Measurements from ENCODE around the gene SWAP70. TPM values are rescaled to one million over a fixed set of nuclear protein-coding genes. Genes with fewer than 3 reads are reported as not detected.

Gene SWAP70
- total RNA-seq, 1 experiment from 2014 or later: 21.1 TPM

DNA sequence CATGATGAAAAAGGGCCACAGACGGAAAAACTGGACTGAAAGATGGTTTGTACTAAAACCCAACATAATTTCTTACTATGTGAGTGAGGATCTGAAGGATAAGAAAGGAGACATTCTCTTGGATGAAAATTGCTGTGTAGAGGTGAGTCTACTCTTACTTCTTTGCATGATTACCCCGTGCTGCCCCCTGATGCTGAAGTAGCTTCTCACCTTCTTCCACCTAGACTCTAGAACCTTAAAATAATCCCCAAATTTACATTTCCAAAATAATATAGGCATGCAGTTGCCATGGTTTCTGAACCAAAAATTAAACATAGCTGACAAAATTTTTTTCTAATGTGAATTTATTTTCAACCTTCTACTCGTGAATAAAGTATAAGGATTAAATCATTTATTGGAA, 64.2 kb downstream of the SWAP70 start:
- CTCF ChIA-PET: no interaction called here
- Histone ChIP-seq H3K4me1 (ENCODE audit: insufficient read depth, low read length, poor library complexity, severe bottlenecking) (peaks cover 11% of the 10 kb centered on the region), H3K27me3 (replicated peaks; ENCODE audit: insufficient read depth, low read depth, low read length, poor library complexity) (no peaks in the 10 kb centered on the region), H3K36me3 (ENCODE audit: insufficient read depth, low read length, poor library complexity, severe bottlenecking) (peaks cover 3% of the 10 kb centered on the region), H3K4me3 (ENCODE audit: low read depth, low read length, poor library complexity, severe bottlenecking) (no peak overlapping the region), H3K9me3 (ENCODE audit: low read depth, low read length, poor library complexity, severe bottlenecking) (no peaks in the 10 kb centered on the region), H3K27ac (ENCODE audit: low read depth, low read length, poor library complexity, severe bottlenecking) (no peak overlapping the region)
- BruUV-seq (replicated peaks): no TSS peak
- intact Hi-C loops (cut with micrococcal nuclease; ENCODE audit: unreplicated experiment): no loop called here
- TF ChIP-seq EZH2 (IDR thresholded peaks at IDR 0.05; ENCODE audit: borderline replicate concordance, low read depth, low read length, poor library complexity, severe bottlenecking): no peak
- TF ChIP-seq, protein P1, sequence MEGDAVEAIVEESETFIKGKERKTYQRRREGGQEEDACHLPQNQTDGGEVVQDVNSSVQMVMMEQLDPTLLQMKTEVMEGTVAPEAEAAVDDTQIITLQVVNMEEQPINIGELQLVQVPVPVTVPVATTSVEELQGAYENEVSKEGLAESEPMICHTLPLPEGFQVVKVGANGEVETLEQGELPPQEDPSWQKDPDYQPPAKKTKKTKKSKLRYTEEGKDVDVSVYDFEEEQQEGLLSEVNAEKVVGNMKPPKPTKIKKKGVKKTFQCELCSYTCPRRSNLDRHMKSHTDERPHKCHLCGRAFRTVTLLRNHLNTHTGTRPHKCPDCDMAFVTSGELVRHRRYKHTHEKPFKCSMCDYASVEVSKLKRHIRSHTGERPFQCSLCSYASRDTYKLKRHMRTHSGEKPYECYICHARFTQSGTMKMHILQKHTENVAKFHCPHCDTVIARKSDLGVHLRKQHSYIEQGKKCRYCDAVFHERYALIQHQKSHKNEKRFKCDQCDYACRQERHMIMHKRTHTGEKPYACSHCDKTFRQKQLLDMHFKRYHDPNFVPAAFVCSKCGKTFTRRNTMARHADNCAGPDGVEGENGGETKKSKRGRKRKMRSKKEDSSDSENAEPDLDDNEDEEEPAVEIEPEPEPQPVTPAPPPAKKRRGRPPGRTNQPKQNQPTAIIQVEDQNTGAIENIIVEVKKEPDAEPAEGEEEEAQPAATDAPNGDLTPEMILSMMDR (conservative IDR thresholded peaks at IDR 0.05; ENCODE audit: low read depth, low read length): no peak
- DNase-seq (ENCODE audit: low spot score): no peak
- POLR2A ChIA-PET (ENCODE audit: low non-redundant PET): no interaction called here

DNA sequence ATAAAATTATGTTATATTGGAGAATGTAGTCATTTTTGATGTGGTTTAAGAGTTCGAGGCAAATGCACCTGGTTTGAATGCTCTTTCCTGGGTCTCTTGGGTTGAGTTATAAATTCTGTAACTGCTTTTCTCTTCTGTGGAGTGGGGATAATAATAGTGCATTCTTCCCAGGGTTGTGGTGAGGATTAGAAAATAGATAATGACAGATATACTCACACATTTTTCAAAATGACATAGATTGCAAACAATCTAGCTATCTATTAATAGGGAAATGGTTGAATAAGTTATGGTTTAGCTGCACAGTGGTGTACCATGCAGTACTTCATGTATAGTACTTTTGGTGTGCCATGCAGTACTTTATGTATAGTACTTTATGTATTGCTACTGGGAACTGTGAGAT, 67.4 kb downstream of the SWAP70 start:
- CTCF ChIA-PET: no interaction called here
- H3K36me3 ChIP-seq (ENCODE audit: insufficient read depth, low read length, poor library complexity, severe bottlenecking): peaks cover 11% of the 10 kb centered on the region
- H3K27me3 ChIP-seq (replicated peaks; ENCODE audit: insufficient read depth, low read depth, low read length, poor library complexity): no peaks in the 10 kb centered on the region
- BruUV-seq (replicated peaks): no TSS peak
- H3K4me3 ChIP-seq (ENCODE audit: low read depth, low read length, poor library complexity, severe bottlenecking): no peak overlapping the region
- intact Hi-C loops (cut with micrococcal nuclease; ENCODE audit: unreplicated experiment): no loop called here
- no peak overlapping the region for H3K27ac ChIP-seq (ENCODE audit: low read depth, low read length, poor library complexity, severe bottlenecking)
- TF ChIP-seq EZH2 (IDR thresholded peaks at IDR 0.05; ENCODE audit: borderline replicate concordance, low read depth, low read length, poor library complexity, severe bottlenecking): no peak
- TF ChIP-seq, protein P1 (conservative IDR thresholded peaks at IDR 0.05; ENCODE audit: low read depth, low read length): no peak
- POLR2A ChIA-PET (ENCODE audit: low non-redundant PET): no interaction called here
- DNase-seq (ENCODE audit: low spot score): no peak
- H3K4me1 ChIP-seq (ENCODE audit: insufficient read depth, low read length, poor library complexity, severe bottlenecking): peaks cover 11% of the 10 kb centered on the region
- peaks cover 5% of the 10 kb centered on the region for H3K9me3 ChIP-seq (ENCODE audit: low read depth, low read length, poor library complexity, severe bottlenecking)

DNA sequence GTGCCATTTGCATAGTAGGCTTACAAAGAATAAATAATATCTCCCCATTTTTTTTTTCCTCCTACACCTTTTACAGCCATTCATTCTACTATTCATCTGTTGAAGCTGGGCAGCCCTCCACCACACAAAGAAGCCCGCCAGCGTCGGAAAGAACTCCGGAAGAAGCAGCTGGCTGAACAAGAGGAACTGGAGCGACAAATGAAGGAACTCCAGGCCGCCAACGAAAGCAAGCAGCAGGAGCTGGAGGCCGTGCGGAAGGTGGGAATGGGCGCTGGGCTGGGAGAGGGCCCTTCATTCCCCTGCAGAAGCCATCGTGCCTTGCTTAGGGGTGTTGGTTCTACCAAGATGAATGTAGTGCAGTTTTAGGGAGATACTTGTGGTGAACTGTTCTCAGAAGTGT, 68.6 kb downstream of the SWAP70 start:
- H3K36me3 ChIP-seq (ENCODE audit: insufficient read depth, low read length, poor library complexity, severe bottlenecking): peaks cover 14% of the 10 kb centered on the region
- H3K27ac ChIP-seq (ENCODE audit: low read depth, low read length, poor library complexity, severe bottlenecking): peak overlapping the region; percentile 80
- CTCF ChIA-PET: no interaction called here
- H3K9me3 ChIP-seq (ENCODE audit: low read depth, low read length, poor library complexity, severe bottlenecking): peaks cover 5% of the 10 kb centered on the region
- TF ChIP-seq, protein P1 (conservative IDR thresholded peaks at IDR 0.05; ENCODE audit: low read depth, low read length): no peak
- TF ChIP-seq EZH2 (IDR thresholded peaks at IDR 0.05; ENCODE audit: borderline replicate concordance, low read depth, low read length, poor library complexity, severe bottlenecking): no peak
- peak; percentile 54 for DNase-seq (ENCODE audit: low spot score)
- POLR2A ChIA-PET (ENCODE audit: low non-redundant PET): no interaction called here
- H3K4me3 ChIP-seq (ENCODE audit: low read depth, low read length, poor library complexity, severe bottlenecking): no peak overlapping the region
- intact Hi-C loops (cut with micrococcal nuclease; ENCODE audit: unreplicated experiment): no loop called here
- no TSS peak for BruUV-seq (replicated peaks)
- H3K4me1 ChIP-seq (ENCODE audit: insufficient read depth, low read length, poor library complexity, severe bottlenecking): peaks cover 11% of the 10 kb centered on the region
- H3K27me3 ChIP-seq (replicated peaks; ENCODE audit: insufficient read depth, low read depth, low read length, poor library complexity): no peaks in the 10 kb centered on the region
